ENCODE results near the gene ISM2. TPM values are rescaled to one million over a fixed set of nuclear protein-coding genes. Genes with fewer than 3 reads are reported as not detected.

Gene ISM2
- total and polyA plus RNA-seq, 10 of the 15 experiments (the other 5 are each of a cell fraction or from before 2014, with no cell fraction given), result 0.03 TPM; not detected in 9

DNA sequence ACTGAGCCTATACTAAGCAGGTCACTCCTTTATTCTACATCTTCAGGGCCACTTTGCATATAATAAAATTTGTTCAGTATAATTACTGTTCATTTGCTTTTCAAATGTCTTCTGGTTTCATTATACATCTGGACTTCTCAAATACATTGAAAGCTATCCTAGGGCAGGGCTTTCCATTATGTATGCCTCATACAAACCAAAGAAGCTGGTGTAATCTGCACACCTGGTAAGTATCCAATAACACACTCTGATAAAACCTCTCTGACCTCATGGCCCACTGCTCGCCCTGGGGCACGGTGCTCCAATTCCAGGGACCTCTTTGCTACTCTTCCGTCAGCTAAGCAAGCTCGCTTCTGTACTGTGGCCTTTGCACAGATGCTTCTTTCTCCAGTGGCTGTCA, 21.9 kb upstream of the ISM2 start:
- H3K79me2 ChIP-seq (ENCODE audit: control insufficient read depth, insufficient read depth, low read length), result no peaks in the 10 kb centered on the region
- no peak overlapping the region for H3K27ac ChIP-seq (ENCODE audit: control insufficient read depth, insufficient read depth)
- ChIA-PET SMC1A (ENCODE audit: uncharacterized antibody, unreplicated experiment) (interaction anchor here (0.6 kb wide), 1 partner anchor 30 kb away, joined by 3 read pairs; no protein-coding TSS in a partner anchor), RAD21 (ENCODE audit: unreplicated experiment) (no interaction called here), CTCF (interaction anchor here (0.9 to 1.5 kb wide), 2 partner anchors 18 to 61 kb away, joined by 3 read pairs; no protein-coding TSS in a partner anchor), POLR2A (interaction anchor here (0.6 kb wide), 1 partner anchor 213 kb away, joined by 3 read pairs; no protein-coding TSS in a partner anchor)
- in situ Hi-C loops (cut with MboI) (no loop called here), intact Hi-C loops (cut with micrococcal nuclease; ENCODE audit: unreplicated experiment) (no loop called here)
- no TSS peak for BruUV-seq (replicated peaks)
- FAIRE-seq (no peak), ATAC-seq (no peak), DNase-seq (ENCODE audit: low read depth, low spot score) (no peak)
- H3K4me3 ChIP-seq, result no peak overlapping the region
- no peak overlapping the region for H2AFZ ChIP-seq (ENCODE audit: control insufficient read depth, low read depth, low read length)
- H3K27me3 ChIP-seq (replicated peaks in 1 of 2; ENCODE audit: control insufficient read depth in 2 of 2, insufficient read depth in 2 of 2, low read length in 1 of 2), result no peaks in the 10 kb centered on the region
- no peaks in the 10 kb centered on the region; the same call in 1 of the 2 replicates for H4K20me1 ChIP-seq (ENCODE audit: control insufficient read depth, insufficient read depth)
- H3K9me3 ChIP-seq (replicated peaks; ENCODE audit: control insufficient read depth, insufficient read depth, low read length), result no peaks in the 10 kb centered on the region
- WGBS (ENCODE audit: insufficient coverage, insufficient replicate concordance, low lambda C conversion rate, missing lambda C conversion rate), result 96% methylated on average over 4 of the region's 4 CpGs
- peaks cover 1 to 14% of the 10 kb centered on the region in 2 experiments; a peak in 3 of 4 replicates for H3K36me3 ChIP-seq (ENCODE audit: control insufficient read depth in 2 of 2, insufficient read depth in 2 of 2, low read length in 1 of 2)
- H3K4me2 ChIP-seq (ENCODE audit: control insufficient read depth, insufficient read depth), result no peak overlapping the region
- H3K9ac ChIP-seq (ENCODE audit: control insufficient read depth, insufficient read depth, low read length), result no peak overlapping the region
- no peaks in the 10 kb centered on the region for H3K4me1 ChIP-seq (ENCODE audit: control insufficient read depth, insufficient read depth, low read length)
- TF ChIP-seq ZNF622 (IDR thresholded peaks at IDR 0.05), result no peak
- TF ChIP-seq, protein P1, sequence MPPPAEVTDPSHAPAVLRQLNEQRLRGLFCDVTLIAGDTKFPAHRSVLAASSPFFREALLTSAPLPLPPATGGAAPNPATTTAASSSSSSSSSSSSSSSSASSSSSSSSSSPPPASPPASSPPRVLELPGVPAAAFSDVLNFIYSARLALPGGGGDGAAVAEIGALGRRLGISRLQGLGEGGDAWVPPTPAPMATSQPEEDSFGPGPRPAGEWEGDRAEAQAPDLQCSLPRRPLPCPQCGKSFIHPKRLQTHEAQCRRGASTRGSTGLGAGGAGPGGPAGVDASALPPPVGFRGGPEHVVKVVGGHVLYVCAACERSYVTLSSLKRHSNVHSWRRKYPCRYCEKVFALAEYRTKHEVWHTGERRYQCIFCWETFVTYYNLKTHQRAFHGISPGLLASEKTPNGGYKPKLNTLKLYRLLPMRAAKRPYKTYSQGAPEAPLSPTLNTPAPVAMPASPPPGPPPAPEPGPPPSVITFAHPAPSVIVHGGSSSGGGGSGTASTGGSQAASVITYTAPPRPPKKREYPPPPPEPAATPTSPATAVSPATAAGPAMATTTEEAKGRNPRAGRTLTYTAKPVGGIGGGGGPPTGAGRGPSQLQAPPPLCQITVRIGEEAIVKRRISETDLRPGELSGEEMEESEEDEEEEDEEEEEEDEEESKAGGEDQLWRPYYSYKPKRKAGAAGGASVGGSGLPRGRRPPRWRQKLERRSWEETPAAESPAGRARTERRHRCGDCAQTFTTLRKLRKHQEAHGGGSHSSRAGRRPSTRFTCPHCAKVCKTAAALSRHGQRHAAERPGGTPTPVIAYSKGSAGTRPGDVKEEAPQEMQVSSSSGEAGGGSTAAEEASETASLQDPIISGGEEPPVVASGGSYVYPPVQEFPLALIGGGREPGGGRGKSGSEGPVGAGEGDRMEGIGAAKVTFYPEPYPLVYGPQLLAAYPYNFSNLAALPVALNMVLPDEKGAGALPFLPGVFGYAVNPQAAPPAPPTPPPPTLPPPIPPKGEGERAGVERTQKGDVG (CRISPR knock-in tag; IDR thresholded peaks at IDR 0.05), result no peak
- TF ChIP-seq ZNF384 (IDR thresholded peaks at IDR 0.05; ENCODE audit: borderline replicate concordance, low read depth, low read length), result no peak
- TF ChIP-seq, protein P2, sequence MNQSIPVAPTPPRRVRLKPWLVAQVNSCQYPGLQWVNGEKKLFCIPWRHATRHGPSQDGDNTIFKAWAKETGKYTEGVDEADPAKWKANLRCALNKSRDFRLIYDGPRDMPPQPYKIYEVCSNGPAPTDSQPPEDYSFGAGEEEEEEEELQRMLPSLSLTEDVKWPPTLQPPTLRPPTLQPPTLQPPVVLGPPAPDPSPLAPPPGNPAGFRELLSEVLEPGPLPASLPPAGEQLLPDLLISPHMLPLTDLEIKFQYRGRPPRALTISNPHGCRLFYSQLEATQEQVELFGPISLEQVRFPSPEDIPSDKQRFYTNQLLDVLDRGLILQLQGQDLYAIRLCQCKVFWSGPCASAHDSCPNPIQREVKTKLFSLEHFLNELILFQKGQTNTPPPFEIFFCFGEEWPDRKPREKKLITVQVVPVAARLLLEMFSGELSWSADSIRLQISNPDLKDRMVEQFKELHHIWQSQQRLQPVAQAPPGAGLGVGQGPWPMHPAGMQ (IDR thresholded peaks at IDR 0.05; ENCODE audit: borderline replicate concordance), result no peak
- TF ChIP-seq RBBP5 (conservative IDR thresholded peaks at IDR 0.05), result no peak
- TF ChIP-seq ZBED1 (IDR thresholded peaks at IDR 0.05; ENCODE audit: borderline replicate concordance), result no peak
- TF ChIP-seq, protein P3, sequence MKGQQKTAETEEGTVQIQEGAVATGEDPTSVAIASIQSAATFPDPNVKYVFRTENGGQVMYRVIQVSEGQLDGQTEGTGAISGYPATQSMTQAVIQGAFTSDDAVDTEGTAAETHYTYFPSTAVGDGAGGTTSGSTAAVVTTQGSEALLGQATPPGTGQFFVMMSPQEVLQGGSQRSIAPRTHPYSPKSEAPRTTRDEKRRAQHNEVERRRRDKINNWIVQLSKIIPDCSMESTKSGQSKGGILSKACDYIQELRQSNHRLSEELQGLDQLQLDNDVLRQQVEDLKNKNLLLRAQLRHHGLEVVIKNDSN (IDR thresholded peaks at IDR 0.05; ENCODE audit: borderline replicate concordance, extremely low read length, insufficient read depth, low read depth, low read length), result no peak
- TF ChIP-seq HCFC1 (IDR thresholded peaks at IDR 0.05; ENCODE audit: low read length), result no peak
- TF ChIP-seq NR2C2 (IDR thresholded peaks at IDR 0.05; ENCODE audit: borderline replicate concordance, control insufficient read depth, insufficient read length, low read depth), result no peak
- TF ChIP-seq, protein P4, sequence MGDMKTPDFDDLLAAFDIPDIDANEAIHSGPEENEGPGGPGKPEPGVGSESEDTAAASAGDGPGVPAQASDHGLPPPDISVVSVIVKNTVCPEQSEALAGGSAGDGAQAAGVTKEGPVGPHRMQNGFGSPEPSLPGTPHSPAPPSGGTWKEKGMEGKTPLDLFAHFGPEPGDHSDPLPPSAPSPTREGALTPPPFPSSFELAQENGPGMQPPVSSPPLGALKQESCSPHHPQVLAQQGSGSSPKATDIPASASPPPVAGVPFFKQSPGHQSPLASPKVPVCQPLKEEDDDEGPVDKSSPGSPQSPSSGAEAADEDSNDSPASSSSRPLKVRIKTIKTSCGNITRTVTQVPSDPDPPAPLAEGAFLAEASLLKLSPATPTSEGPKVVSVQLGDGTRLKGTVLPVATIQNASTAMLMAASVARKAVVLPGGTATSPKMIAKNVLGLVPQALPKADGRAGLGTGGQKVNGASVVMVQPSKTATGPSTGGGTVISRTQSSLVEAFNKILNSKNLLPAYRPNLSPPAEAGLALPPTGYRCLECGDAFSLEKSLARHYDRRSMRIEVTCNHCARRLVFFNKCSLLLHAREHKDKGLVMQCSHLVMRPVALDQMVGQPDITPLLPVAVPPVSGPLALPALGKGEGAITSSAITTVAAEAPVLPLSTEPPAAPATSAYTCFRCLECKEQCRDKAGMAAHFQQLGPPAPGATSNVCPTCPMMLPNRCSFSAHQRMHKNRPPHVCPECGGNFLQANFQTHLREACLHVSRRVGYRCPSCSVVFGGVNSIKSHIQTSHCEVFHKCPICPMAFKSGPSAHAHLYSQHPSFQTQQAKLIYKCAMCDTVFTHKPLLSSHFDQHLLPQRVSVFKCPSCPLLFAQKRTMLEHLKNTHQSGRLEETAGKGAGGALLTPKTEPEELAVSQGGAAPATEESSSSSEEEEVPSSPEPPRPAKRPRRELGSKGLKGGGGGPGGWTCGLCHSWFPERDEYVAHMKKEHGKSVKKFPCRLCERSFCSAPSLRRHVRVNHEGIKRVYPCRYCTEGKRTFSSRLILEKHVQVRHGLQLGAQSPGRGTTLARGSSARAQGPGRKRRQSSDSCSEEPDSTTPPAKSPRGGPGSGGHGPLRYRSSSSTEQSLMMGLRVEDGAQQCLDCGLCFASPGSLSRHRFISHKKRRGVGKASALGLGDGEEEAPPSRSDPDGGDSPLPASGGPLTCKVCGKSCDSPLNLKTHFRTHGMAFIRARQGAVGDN (IDR thresholded peaks at IDR 0.05), result no peak
- TF ChIP-seq SUZ12 (IDR thresholded peaks at IDR 0.05; ENCODE audit: unreplicated experiment), result no peak
- no peak for TF ChIP-seq RUNX3 (IDR thresholded peaks at IDR 0.05; ENCODE audit: low read length)
- TF ChIP-seq MYC (IDR thresholded peaks at IDR 0.05; ENCODE audit: insufficient read depth, insufficient read length, insufficient replicate concordance, low read length, severe bottlenecking), result no peak
- no peak for TF ChIP-seq CBFB (IDR thresholded peaks at IDR 0.05; ENCODE audit: low read depth)
